Measurements from ENCODE around the gene CCDC6. TPM values are rescaled to one million over a fixed set of nuclear protein-coding genes. Genes with fewer than 3 reads are reported as not detected.

The CCDC6 gene
- total and polyA plus RNA-seq, 2 of the 8 experiments (the other 6 are each of a cell fraction or from before 2014, with no cell fraction given) = 42.2 to 74.4 TPM

DNA sequence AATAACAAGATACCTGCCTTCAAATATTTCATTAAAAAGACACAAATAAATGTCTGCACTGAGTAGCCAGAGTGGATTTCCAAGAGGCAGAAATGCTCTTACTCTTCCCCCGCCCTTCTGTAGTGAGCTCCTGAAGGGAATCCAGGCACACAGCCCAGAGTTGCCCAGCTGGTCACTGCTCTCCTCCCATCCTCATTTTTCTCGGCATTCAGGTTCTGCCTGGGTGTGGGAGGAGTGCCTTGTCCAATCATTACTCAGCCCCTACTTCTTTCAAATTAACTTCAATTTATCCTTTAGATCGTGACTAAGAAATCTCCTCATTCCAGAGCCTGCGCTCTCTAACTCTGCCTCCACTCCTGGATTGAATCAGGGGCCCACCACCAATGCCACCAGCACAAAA, 12.2 kb downstream of the CCDC6 start (continued):
- TF ChIP-seq, protein P1, sequence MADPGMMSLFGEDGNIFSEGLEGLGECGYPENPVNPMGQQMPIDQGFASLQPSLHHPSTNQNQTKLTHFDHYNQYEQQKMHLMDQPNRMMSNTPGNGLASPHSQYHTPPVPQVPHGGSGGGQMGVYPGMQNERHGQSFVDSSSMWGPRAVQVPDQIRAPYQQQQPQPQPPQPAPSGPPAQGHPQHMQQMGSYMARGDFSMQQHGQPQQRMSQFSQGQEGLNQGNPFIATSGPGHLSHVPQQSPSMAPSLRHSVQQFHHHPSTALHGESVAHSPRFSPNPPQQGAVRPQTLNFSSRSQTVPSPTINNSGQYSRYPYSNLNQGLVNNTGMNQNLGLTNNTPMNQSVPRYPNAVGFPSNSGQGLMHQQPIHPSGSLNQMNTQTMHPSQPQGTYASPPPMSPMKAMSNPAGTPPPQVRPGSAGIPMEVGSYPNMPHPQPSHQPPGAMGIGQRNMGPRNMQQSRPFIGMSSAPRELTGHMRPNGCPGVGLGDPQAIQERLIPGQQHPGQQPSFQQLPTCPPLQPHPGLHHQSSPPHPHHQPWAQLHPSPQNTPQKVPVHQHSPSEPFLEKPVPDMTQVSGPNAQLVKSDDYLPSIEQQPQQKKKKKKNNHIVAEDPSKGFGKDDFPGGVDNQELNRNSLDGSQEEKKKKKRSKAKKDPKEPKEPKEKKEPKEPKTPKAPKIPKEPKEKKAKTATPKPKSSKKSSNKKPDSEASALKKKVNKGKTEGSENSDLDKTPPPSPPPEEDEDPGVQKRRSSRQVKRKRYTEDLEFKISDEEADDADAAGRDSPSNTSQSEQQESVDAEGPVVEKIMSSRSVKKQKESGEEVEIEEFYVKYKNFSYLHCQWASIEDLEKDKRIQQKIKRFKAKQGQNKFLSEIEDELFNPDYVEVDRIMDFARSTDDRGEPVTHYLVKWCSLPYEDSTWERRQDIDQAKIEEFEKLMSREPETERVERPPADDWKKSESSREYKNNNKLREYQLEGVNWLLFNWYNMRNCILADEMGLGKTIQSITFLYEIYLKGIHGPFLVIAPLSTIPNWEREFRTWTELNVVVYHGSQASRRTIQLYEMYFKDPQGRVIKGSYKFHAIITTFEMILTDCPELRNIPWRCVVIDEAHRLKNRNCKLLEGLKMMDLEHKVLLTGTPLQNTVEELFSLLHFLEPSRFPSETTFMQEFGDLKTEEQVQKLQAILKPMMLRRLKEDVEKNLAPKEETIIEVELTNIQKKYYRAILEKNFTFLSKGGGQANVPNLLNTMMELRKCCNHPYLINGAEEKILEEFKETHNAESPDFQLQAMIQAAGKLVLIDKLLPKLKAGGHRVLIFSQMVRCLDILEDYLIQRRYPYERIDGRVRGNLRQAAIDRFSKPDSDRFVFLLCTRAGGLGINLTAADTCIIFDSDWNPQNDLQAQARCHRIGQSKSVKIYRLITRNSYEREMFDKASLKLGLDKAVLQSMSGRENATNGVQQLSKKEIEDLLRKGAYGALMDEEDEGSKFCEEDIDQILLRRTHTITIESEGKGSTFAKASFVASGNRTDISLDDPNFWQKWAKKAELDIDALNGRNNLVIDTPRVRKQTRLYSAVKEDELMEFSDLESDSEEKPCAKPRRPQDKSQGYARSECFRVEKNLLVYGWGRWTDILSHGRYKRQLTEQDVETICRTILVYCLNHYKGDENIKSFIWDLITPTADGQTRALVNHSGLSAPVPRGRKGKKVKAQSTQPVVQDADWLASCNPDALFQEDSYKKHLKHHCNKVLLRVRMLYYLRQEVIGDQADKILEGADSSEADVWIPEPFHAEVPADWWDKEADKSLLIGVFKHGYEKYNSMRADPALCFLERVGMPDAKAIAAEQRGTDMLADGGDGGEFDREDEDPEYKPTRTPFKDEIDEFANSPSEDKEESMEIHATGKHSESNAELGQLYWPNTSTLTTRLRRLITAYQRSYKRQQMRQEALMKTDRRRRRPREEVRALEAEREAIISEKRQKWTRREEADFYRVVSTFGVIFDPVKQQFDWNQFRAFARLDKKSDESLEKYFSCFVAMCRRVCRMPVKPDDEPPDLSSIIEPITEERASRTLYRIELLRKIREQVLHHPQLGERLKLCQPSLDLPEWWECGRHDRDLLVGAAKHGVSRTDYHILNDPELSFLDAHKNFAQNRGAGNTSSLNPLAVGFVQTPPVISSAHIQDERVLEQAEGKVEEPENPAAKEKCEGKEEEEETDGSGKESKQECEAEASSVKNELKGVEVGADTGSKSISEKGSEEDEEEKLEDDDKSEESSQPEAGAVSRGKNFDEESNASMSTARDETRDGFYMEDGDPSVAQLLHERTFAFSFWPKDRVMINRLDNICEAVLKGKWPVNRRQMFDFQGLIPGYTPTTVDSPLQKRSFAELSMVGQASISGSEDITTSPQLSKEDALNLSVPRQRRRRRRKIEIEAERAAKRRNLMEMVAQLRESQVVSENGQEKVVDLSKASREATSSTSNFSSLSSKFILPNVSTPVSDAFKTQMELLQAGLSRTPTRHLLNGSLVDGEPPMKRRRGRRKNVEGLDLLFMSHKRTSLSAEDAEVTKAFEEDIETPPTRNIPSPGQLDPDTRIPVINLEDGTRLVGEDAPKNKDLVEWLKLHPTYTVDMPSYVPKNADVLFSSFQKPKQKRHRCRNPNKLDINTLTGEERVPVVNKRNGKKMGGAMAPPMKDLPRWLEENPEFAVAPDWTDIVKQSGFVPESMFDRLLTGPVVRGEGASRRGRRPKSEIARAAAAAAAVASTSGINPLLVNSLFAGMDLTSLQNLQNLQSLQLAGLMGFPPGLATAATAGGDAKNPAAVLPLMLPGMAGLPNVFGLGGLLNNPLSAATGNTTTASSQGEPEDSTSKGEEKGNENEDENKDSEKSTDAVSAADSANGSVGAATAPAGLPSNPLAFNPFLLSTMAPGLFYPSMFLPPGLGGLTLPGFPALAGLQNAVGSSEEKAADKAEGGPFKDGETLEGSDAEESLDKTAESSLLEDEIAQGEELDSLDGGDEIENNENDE (IDR thresholded peaks at IDR 0.05; ENCODE audit: insufficient replicate concordance, low read length) = no peak
- TF ChIP-seq, protein P2, sequence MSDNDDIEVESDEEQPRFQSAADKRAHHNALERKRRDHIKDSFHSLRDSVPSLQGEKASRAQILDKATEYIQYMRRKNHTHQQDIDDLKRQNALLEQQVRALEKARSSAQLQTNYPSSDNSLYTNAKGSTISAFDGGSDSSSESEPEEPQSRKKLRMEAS (IDR thresholded peaks at IDR 0.05) = no peak
- no peak for TF ChIP-seq CHD2 (IDR thresholded peaks at IDR 0.05; ENCODE audit: low read length)

All from H1 (cell line).